GM10248 (cell line): ENCODE results near the gene TSC22D1.
"Not testable (repeated sequence)": the region's sequence is repeated elsewhere in the genome, so short reads cannot be mapped to it uniquely, and the experiment has no call there.

Experiments
- CTCF ChIA-PET: fragments of 300-600 bp; sonication (Branson Sonifier 250); formaldehyde crosslinking; extraction: SDS; loops from one replicate; lab custom pipeline; 2021; ENCODE audit warnings: antibody characterized with exemption; lab: Yijun Ruan, JAX
- POLR2A ChIA-PET: fragments of 350-650 bp; sonication (Branson Sonifier 250); formaldehyde crosslinking; extraction: SDS; loops from one replicate; lab custom pipeline; 2020; ENCODE audit warnings: antibody characterized with exemption; lab: Yijun Ruan, JAX
- DNase-seq: peaks from one replicate; pipeline ENCODE4 v3.0.0; 2012; ENCODE audit errors: extremely low spot score
- TF ChIP-seq, protein P1 (sequence below): IDR thresholded peaks from 2 replicates; pipeline ENCODE4 v1.5.1; 2012; ENCODE audit warnings: mild to moderate bottlenecking, low read depth; ENCODE audit errors: extremely low read depth, missing control alignments, control extremely low read depth

The TSC22D1 gene

DNA sequence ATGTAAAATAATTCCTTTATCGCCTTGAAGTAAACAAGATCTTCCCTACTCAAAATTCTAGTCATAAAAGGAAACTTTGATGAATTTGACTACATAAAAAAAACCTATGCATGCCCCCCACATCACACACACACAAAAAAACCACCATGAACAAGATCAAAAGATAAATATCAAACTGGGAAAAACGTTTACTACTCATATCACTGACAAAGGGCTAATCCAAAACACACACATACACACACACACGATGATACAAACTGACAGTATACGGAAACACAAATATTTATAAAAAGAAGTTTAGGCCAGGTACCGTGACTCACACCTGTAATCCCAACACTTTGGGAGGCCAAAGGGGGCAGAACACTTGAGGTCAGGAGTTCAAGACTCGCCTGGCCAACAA is 61.9 kb downstream of the TSC22D1 start:
- no peak for DNase-seq
- CTCF ChIA-PET: no interaction called here
- TF ChIP-seq, protein P1, sequence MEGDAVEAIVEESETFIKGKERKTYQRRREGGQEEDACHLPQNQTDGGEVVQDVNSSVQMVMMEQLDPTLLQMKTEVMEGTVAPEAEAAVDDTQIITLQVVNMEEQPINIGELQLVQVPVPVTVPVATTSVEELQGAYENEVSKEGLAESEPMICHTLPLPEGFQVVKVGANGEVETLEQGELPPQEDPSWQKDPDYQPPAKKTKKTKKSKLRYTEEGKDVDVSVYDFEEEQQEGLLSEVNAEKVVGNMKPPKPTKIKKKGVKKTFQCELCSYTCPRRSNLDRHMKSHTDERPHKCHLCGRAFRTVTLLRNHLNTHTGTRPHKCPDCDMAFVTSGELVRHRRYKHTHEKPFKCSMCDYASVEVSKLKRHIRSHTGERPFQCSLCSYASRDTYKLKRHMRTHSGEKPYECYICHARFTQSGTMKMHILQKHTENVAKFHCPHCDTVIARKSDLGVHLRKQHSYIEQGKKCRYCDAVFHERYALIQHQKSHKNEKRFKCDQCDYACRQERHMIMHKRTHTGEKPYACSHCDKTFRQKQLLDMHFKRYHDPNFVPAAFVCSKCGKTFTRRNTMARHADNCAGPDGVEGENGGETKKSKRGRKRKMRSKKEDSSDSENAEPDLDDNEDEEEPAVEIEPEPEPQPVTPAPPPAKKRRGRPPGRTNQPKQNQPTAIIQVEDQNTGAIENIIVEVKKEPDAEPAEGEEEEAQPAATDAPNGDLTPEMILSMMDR: no peak
- POLR2A ChIA-PET: no interaction called here

- CTCF ChIA-PET: interaction anchor here (1.6 kb wide), 1 partner anchor 11 kb away, joined by 6 read pairs; no protein-coding TSS in a partner anchor
Measured at GRCh38 chr13:44509853-44510252, 66.3 kb downstream of the TSC22D1 start.

DNA sequence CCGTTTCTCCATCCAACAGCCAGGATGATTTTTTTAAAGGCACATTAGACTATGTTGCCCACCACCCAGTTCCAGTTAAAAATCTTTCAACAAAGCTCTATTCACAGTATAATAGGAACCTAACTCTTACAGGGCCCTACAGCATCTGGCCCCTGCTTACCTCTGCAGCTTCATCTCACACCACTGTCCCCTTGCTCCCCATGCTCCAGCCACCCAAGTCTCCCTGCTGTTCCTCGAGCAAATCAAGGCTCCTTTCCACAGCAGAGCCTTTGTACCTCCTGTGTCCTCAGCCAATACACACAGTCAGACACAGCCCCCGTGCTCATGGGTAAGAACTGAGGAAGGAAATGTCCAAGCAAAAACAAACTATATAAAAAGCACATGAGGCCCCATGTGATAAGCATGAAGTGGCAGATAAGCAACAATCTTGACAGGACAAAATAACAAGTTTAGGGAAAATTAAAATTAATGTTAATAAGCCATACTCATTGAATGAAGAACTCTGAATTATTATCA is 67.5 kb downstream of the TSC22D1 start:
- no peak for DNase-seq
- TF ChIP-seq, protein P1: no peak
- ChIA-PET CTCF (interaction anchor here (1.2 to 2.8 kb wide), 4 partner anchors 11 to 73 kb away, joined by 3 to 16 read pairs (median 6); no protein-coding TSS in a partner anchor), POLR2A (no interaction called here)

More at GRCh38 chr13:44509853-44510252, 66.3 kb downstream of the TSC22D1 start:
- POLR2A ChIA-PET, DNase-seq: not testable (repeated sequence)

- no peak for DNase-seq
- ChIA-PET POLR2A (no interaction called here), CTCF (interaction anchor here (0.8 to 2.8 kb wide), 6 partner anchors 10 to 74 kb away, joined by 3 to 16 read pairs (median 4); no protein-coding TSS in a partner anchor)
- TF ChIP-seq, protein P1: no peak
Measured at GRCh38 chr13:44507639-44508038, 68.5 kb downstream of the TSC22D1 start.

DNA sequence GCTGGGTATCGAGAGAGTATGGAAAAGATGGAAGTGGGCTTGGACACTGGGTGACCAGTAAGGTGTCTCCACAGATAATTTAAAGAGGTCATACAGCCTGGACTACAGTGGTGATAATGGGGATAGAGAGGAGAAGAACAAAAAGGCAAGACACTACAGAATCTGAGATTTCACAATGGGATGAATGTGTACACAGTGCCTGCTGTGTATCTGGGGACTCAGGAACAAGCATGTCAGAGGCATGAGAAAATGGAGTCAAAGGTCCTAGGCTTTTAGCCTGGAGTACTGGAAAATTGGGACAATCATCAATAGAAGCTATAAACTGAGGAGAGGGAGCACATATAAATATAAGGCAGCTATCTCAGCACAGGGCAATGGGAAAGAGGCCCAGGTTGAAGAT is 69.4 kb downstream of the TSC22D1 start:
- POLR2A ChIA-PET: interaction anchor here (0.6 kb wide), 1 partner anchor 1668 kb away, joined by 4 read pairs; no protein-coding TSS in a partner anchor
- TF ChIP-seq, protein P1: no peak
- CTCF ChIA-PET: interaction anchor here (0.8 to 2.8 kb wide), 5 partner anchors 10 to 51 kb away, joined by 3 to 16 read pairs (median 3); no protein-coding TSS in a partner anchor
- no peak for DNase-seq

DNA sequence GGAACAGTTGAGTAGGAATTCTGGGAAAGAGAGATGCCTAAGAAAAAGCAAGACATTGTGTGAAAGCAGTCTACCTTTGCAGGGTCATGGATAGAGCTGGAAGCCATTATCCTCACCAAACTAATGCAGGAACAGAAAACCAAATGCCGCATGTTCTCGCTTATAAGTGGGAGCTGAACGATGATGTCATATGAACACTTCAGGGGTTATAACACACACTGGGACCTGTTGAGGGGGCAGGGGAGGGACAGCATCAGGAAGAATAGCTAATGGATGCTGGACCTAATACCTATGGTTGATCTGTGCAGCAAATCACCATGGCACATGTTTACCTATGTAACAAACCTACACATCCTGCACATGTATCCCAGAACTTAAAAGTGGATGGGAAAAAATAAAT is 69.9 kb downstream of the TSC22D1 start:
- POLR2A ChIA-PET: interaction anchor here (0.6 kb wide), 1 partner anchor 1668 kb away, joined by 4 read pairs; no protein-coding TSS in a partner anchor
- CTCF ChIA-PET: interaction anchor here (0.9 to 2.8 kb wide), 4 partner anchors 10 to 51 kb away, joined by 3 to 16 read pairs (median 4); no protein-coding TSS in a partner anchor
- TF ChIP-seq, protein P1: no peak
- DNase-seq: no peak

DNA sequence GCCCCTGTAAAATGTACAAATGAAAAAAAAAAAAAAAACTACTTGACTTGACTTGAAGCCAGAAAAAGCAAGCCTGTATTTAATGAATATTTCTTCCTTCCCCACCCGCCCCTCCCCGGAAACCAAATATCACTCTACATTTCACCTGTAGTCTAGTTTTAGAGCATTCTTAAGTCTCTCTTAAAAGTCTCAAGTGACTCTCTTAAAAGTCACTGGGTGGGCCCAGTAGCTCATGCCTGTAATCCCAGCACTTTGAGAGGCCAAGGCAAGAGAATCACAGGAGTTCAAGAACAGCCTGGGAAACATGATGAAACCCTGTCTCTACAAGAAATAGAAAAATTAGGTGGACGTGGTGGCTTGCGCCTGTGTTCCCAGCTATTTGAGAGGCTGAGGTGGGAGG is 72.0 kb downstream of the TSC22D1 start:
- no peak for DNase-seq
- POLR2A ChIA-PET: no interaction called here
- CTCF ChIA-PET: no interaction called here
- TF ChIP-seq, protein P1: no peak
